DMS153 treated with DMSO at 0.1 percent for 48 hours (cell line): ENCODE results near the gene TMEM167B.
A peak's percentile ranks its signal among the peaks of the same experiment; 100 is the strongest.
"Not testable (repeated sequence)": the region's sequence is repeated elsewhere in the genome, so short reads cannot be mapped to it uniquely, and the experiment has no call there.

ENCODE experiments used
- DNase-seq: peaks from one replicate; lab custom pipeline; 2025; ENCODE audit not compliant: unreplicated experiment; lab: John Stamatoyannopoulos, UW

TMEM167B gene

GRCh38 chr1:109090196-109091077 is at the start of gene TMEM167B:
TMEM167B (plus strand) TSS chr1:109090764; CDS start chr1:109090873, 109 bp downstream.
- DNase-seq, result peak; percentile 59

GRCh38 chr1:109040989-109041620 is 49.5 kb upstream of the TMEM167B start:
- no peak for DNase-seq

- peak; percentile 69 for DNase-seq
These were observed 48.7 kb upstream of the TMEM167B start, which contains the start of gene WDR47 for GRCh38 chr1:109041621-109042468. WDR47 (minus strand) TSS chr1:109042102; CDS start chr1:109023512, 18,590 bp downstream.

GRCh38 chr1:109045595-109045994 is 45.0 kb upstream of the TMEM167B start:
- no peak for DNase-seq

GRCh38 chr1:109046671-109047070 is 43.9 kb upstream of the TMEM167B start:
- no peak for DNase-seq

- DNase-seq, result no peak
These were observed 43.2 kb upstream of the TMEM167B start for GRCh38 chr1:109047339-109047738.

GRCh38 chr1:109048335-109048734 is 42.2 kb upstream of the TMEM167B start:
- no peak for DNase-seq

GRCh38 chr1:109050228-109050995 is 40.2 kb upstream of the TMEM167B start:
- DNase-seq, result no peak

GRCh38 chr1:109052145-109052544 is 38.4 kb upstream of the TMEM167B start:
- DNase-seq, result not testable (repeated sequence)

- no peak for DNase-seq
These were observed 34.5 kb upstream of the TMEM167B start for GRCh38 chr1:109056064-109056463.

- no peak for DNase-seq
These were observed 31.5 kb upstream of the TMEM167B start for GRCh38 chr1:109059026-109059425.

- no peak for DNase-seq
These were observed 29.9 kb upstream of the TMEM167B start for GRCh38 chr1:109060707-109061106.

GRCh38 chr1:109061183-109061582 is 29.4 kb upstream of the TMEM167B start:
- DNase-seq, result no peak

- no peak for DNase-seq
These were observed 25.4 kb upstream of the TMEM167B start for GRCh38 chr1:109065137-109065536.

GRCh38 chr1:109067883-109068282 is 22.7 kb upstream of the TMEM167B start:
- no peak for DNase-seq

GRCh38 chr1:109069294-109069693 is 21.3 kb upstream of the TMEM167B start:
- no peak for DNase-seq

GRCh38 chr1:109075531-109076490 is 14.8 kb upstream of the TMEM167B start, which contains the start of gene TAF13:
TAF13 (minus strand) TSS chr1:109076003; CDS start chr1:109075947, 56 bp downstream.
- peak; percentile 97 for DNase-seq

- DNase-seq, result no peak
These were observed 12.2 kb upstream of the TMEM167B start for GRCh38 chr1:109078317-109078716.

- DNase-seq, result no peak
These were observed 11.3 kb upstream of the TMEM167B start for GRCh38 chr1:109079240-109079622.
